ENCODE data around the gene ASMTL.

The ASMTL gene

DNA sequence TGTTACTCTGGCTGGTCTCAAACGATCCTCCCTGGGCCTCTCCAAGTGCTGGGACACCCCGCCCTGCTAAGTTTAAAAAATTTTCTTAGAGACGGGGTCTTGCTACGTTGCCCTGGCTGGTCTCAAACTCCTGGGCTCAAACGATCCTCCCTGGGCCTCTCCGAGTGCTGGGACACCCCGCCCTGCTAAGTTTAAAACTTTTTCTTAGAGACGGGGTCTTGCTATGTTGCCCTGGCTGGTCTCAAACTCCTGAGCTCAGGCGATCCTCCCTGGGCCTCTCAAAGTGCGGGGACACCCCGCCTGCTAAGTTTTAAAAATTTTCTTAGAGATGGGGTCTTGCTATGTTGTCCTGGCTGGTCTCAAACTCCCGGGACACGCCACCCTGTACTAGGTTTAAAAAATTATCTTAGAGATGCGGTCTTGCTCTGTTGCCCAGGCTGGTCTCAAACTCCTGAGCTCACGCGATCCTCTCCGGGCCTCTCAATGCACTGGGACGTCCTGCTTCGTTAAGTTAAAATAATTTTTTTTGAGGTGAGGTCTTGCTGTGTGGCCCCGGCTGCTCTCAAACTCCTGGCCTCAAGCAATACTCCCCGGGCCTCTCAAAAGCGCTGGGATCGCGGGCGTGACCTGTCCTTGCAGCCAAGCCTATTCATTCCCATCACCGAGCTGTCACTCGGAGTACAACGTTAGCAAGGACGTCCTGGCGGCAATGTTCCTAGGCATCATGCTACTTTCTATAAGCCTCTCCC is 61.9 kb downstream of the ASMTL start:
- Histone ChIP-seq H3K4me3 (peak overlapping the region; percentile 89 to 92), H3K9me3 (no peaks in the 10 kb centered on the region), H3K27ac (peak overlapping the region; percentile 97 to 98), H3K4me1 (peaks cover 0 to 54% (median 43%) of the 10 kb centered on the region in 4 donors), H3K36me3 (peaks cover 46 to 52% (median 50%) of the 10 kb centered on the region in 3 donors), H3K27me3 (no peaks in the 10 kb centered on the region)
- TF ChIP-seq, protein P1, sequence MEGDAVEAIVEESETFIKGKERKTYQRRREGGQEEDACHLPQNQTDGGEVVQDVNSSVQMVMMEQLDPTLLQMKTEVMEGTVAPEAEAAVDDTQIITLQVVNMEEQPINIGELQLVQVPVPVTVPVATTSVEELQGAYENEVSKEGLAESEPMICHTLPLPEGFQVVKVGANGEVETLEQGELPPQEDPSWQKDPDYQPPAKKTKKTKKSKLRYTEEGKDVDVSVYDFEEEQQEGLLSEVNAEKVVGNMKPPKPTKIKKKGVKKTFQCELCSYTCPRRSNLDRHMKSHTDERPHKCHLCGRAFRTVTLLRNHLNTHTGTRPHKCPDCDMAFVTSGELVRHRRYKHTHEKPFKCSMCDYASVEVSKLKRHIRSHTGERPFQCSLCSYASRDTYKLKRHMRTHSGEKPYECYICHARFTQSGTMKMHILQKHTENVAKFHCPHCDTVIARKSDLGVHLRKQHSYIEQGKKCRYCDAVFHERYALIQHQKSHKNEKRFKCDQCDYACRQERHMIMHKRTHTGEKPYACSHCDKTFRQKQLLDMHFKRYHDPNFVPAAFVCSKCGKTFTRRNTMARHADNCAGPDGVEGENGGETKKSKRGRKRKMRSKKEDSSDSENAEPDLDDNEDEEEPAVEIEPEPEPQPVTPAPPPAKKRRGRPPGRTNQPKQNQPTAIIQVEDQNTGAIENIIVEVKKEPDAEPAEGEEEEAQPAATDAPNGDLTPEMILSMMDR (IDR thresholded peaks at IDR 0.05) = no peak
- peak; percentile 20 to 68 for DNase-seq
- intact Hi-C loops (cut with DNase I; ENCODE audit: low total_unique reads) = loop anchor here (10.0 kb wide), 2 partner anchors 204 to 1076 kb away; partner anchors contain the start of genes AKAP17A and GTPBP6

DNA sequence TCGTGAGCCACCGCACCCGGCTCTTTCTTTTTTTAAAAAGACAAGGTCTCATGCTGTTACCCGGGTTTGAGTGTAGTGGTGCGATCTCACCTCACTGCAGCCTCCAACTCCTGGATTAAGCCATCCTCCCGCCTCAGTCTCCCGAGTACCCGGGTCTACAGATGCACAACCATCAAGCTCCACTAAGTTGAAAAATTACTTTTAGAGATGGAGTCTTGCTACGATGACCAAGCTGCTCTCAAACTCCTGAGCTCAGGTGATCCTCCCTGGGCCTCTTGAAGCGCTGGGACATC is 62.8 kb downstream of the ASMTL start:
- intact Hi-C loops (cut with DNase I; ENCODE audit: low total_unique reads) = loop anchor here (10.0 kb wide), 2 partner anchors 205 to 1075 kb away; partner anchors contain the start of genes AKAP17A and GTPBP6
- Histone ChIP-seq H3K4me1 (peaks cover 0 to 51% (median 42%) of the 10 kb centered on the region in 4 donors), H3K4me3 (peak overlapping the region in 1 of 2 donors; percentile 89), H3K27ac (no peak overlapping the region), H3K9me3 (no peaks in the 10 kb centered on the region), H3K36me3 (peaks cover 54 to 61% (median 59%) of the 10 kb centered on the region in 3 donors), H3K27me3 (no peaks in the 10 kb centered on the region)
- TF ChIP-seq, protein P1 (IDR thresholded peaks at IDR 0.05) = no peak
- DNase-seq = no peak

DNA sequence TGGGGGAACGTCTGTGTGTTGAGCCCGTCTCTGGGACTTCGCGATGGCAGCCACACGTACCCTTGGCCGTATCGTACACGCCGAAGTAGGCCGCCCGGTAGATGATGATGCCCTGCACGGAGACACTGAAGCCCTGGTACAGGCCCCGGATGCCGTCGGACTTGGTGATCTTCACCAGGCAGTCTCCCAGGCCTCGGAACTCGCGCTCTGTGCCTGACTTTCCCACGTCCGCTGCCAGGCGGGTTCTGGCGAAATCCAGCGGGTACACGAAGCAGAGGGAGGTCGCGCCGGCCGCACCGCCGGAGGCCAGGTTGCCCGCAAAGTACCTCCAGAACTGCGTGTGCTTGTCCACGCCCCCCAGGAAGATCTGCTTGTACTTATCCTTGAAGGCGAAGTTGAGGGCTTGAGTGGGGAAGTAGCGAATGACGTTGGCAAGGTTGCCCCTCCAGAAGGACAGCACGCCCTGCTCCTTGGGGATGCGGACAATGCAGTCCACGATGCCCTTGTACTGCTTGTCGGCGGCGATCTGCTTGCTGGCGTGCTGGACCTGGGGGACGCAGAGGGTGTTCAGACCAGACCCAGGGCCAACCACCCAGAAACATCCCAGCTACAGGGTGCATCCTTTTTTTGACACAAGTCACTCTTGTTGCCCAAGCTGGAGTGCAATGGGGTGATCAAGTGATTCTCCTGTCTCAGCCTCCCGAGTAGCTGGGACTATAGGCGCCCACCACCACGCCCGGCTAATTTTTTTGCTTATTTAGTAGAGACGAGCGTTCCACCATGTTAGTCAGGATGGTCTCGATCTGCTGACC is 63.3 kb downstream of the ASMTL start:
- H3K9me3 ChIP-seq = no peaks in the 10 kb centered on the region
- H3K4me3 ChIP-seq = no peak overlapping the region
- TF ChIP-seq, protein P1 (IDR thresholded peaks at IDR 0.05) = no peak
- no peaks in the 10 kb centered on the region for H3K27me3 ChIP-seq
- peaks cover 60 to 66% (median 64%) of the 10 kb centered on the region in 3 donors for H3K36me3 ChIP-seq
- peak in 1 of 2 donors; percentile 63 for DNase-seq
- H3K4me1 ChIP-seq = peaks cover 0 to 45% (median 36%) of the 10 kb centered on the region in 4 donors
- intact Hi-C loops (cut with DNase I; ENCODE audit: low total_unique reads) = no loop called here
- no peak overlapping the region for H3K27ac ChIP-seq

DNA sequence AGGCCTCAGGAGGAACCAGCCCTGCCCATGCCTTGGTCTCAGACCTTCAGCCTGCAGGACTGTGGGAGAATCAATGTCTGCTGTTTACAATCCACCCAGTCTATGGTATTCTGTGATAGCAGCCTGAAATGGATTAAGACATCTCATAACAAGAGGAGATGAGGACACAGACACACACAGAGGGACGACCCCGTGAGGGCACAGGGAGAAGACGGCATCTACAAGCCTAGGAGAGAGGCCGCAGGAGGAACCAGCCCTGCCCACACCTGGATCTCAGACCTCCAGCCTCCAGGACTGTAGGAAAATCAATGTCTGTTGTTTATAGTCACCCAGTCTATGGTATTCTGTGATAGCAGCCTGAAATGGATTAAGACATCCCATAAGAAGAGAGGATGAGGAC is 64.1 kb downstream of the ASMTL start:
- Histone ChIP-seq H3K27me3 (no peaks in the 10 kb centered on the region), H3K36me3 (peaks cover 67 to 74% (median 72%) of the 10 kb centered on the region in 3 donors), H3K4me3 (no peak overlapping the region), H3K4me1 (peaks cover 0 to 38% (median 33%) of the 10 kb centered on the region in 4 donors), H3K27ac (no peak overlapping the region), H3K9me3 (no peaks in the 10 kb centered on the region)
- intact Hi-C loops (cut with DNase I; ENCODE audit: low total_unique reads) = no loop called here
- TF ChIP-seq, protein P1 (IDR thresholded peaks at IDR 0.05) = no peak
- peak in 1 of 2 donors; percentile 23 for DNase-seq

DNA sequence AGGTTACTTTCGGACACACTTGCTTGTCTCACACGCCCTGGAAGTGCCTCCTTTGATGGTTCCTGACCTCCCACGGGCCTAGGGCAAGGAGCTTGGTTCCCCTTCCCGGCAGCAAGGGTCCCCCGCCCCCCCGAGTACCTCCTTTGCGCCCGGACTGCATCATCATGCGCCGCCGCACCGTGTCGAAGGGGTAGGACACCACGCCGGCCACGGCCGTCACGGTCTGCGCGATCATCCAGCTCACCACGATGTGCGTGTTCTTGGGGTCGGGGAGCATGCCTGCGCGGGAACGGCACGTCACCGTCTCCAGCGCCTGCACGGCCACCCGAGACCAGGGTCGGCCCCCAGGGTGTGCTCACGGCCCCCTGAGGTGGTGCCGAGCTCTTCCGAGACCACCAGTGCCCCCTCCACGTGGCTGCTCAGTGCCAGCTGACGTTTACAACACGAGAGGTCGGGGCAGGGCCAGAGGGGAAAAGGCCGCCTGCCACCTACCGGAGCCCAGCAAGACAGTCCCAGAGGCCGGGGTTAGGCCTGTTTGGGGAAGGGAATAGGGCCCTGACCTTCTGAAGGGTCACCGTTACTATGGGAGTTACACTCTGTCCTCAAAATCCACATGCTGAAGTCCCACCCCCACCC is 65.5 kb downstream of the ASMTL start:
- intact Hi-C loops (cut with DNase I; ENCODE audit: low total_unique reads) = no loop called here
- DNase-seq = peak in 1 of 2 donors; percentile 64
- peaks cover 69 to 88% (median 76%) of the 10 kb centered on the region in 3 donors for H3K36me3 ChIP-seq
- H3K4me1 ChIP-seq = peaks cover 0 to 31% (median 27%) of the 10 kb centered on the region in 4 donors
- TF ChIP-seq, protein P1 (IDR thresholded peaks at IDR 0.05) = no peak
- no peak overlapping the region for H3K4me3 ChIP-seq
- no peak overlapping the region for H3K27ac ChIP-seq
- no peaks in the 10 kb centered on the region for H3K27me3 ChIP-seq
- H3K9me3 ChIP-seq = no peaks in the 10 kb centered on the region

Measured in tibial artery (tissue), 4 donors.